ENCODE measurements around the gene NEU1.

- no peak for TF ChIP-seq CTCF (conservative IDR thresholded peaks at IDR 0.05; ENCODE audit: low read length)
- no peak for TF ChIP-seq EZH2phosphoT487 (IDR thresholded peaks at IDR 0.05; ENCODE audit: borderline replicate concordance, low read depth, low read length)
These were observed 16.5 kb upstream of the NEU1 start for GRCh38 chr6:31879143-31879542.

Measured in OCI-LY7 (cell line).